EL (cell line): Measurements from ENCODE around the gene EEF1AKMT3.
"Not testable (repeated sequence)": the region's sequence is repeated elsewhere in the genome, so short reads cannot be mapped to it uniquely, and the experiment has no call there.

ENCODE experiments used
- DNase-seq: peaks from one replicate; pipeline ENCODE4 v3.0.0-alpha.2; 2016

EEF1AKMT3 gene

DNA sequence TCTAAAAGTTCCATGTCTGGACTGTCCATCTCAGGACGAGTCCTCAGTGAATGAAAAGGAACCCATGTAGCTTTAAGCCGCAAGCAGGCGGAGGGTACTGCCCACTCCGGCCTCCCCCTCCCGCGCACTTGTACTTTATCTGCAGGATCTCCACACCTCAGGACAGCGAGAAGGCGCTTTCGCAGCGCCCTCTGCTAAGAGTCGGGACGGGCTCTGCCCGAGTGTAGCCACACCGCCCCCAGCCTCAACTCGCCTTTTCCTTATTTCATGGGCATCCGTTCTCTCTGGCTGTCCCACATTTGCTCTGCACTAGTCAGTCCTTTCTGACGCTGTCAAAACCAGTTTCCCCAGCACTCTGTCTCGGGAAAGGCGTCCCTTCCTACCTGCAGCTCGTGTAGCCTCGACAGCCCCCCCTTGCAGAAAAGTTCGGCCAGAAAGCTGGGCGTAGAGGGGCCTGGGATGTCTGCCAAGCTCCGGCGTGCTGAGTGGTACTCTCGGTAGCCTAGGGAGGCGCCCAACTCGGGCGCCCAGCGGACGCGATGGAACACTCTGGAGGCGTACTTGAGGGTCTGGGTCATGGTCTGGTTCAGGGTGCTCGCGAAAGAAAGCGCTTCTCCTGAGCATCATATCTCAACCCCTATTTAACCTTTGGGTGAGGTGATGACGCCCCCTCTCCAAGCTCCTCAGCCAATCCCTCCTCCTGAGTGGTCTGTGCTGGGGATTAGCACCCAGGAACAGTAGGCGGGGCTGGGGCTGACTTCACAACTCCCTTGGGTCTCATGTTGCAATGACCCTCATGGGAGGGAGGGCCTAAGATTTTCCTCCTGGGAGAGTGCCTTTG, 5.7 kb upstream of the EEF1AKMT3 start, which contains the start of gene CYP27B1:
Gene CYP27B1, minus strand, starts transcription at position 615 of the 841 bp plus-strand sequence. Its CDS starts 37 bp downstream, at position 578.
- peak; percentile 71 for DNase-seq

DNA sequence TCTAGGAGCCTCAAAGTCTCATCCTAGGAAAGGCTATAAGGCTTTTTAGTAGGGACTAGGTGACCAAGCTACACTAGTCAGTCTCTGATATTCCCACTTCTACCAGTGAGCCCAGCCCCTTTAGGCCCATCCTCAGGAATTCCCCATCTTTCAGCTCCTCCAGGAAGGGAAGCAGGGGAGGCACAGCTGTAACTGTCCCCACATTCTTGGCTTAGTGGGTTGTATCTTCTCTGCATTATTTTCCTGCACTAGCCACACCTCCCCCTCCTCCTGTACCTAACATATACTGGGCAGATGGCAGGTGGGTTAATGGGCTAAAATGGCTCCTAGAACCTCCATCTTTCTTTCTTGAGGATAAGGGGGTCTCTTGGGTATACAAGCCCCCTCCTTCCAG, 5.1 kb upstream of the EEF1AKMT3 start:
- DNase-seq: no peak

DNA sequence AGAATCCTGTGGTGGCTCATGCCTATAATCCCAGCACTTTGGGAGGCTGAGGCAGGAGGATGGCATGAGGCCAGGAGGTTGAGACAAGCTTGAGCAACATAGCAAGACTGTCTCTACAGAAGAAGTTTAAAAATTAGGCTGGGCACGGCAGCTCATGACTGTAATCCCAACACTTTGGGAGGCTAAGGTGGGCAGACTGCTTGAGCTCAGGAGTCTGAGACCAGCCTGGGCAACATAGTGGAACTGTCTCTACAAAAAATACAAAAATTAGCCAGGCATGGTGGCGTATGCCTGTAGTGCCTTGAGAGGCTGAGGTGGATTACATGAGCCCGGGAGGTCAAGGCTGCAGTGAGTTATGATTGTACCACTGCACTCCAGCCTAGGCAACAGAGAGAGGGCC, 4.5 kb upstream of the EEF1AKMT3 start:
- DNase-seq: no peak

DNA sequence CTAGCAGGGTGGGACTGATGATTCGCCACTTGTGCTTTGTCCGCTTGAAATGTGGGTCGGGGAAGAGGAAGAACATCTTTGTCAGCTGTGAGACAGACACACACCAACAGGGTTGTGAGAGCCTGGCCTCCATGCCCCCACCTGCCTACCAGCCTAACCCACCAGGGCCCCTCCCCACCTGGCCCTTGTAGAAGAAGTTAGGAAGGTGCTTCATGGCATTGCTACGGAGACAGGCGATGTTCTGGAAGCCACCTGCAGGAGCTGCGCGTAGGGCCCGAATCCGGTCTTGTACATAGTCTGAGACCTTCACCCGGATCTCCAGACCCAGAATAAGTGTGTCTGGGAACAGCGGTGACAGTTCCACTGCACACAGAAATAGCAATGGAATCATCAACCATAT, 2.8 kb upstream of the EEF1AKMT3 start:
- no peak for DNase-seq

DNA sequence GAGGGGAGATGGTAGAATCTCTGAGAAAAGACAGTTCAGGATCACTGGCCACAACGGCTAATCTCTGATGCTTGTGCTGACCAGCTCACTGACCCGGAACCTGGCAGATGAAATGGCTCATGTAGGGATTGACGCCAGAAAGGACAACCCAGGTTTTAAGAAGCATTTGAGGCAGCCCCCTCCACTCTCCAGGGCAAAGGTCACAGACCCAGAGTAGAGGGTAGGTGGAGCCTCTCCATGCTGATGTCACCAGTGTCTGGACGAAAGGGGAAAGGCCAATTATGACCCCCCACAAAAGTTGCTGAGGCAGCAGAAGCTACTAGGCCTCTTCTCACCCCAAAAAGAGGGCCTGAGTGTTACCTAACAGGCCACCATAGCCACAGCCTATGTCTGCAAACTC, 1.7 kb upstream of the EEF1AKMT3 start:
- no peak for DNase-seq

DNA sequence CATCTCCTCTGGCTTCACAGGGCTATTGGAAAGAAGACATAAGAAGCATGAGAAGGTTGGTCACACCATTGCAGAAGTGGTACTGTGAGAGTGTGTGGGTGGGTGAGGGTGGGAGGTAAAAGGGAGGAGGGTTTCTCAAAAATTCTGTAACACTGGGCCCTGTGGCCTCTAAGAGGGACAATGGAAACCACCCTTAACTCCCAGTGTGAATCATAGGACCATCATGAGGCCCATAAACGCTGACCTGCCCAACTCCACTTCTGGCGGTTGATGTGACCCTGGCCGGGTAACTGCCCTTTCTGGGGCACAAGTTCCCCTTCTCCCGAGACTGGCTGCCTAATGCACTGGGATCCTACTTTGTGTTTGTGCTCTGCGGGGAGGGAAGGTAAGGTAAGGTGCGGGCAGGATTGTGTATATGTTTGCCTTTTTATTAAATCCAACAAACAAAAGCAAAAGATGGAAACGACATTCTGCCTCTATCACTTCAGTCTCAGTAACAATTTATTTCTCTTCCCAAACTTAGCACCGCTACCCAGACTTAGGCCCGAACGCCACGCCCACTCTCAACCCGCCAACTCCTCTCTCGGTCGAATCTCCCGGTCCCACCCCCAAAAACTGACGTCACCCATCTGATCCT, 1.1 kb upstream of the EEF1AKMT3 start:
- DNase-seq: peak; percentile 95

DNA sequence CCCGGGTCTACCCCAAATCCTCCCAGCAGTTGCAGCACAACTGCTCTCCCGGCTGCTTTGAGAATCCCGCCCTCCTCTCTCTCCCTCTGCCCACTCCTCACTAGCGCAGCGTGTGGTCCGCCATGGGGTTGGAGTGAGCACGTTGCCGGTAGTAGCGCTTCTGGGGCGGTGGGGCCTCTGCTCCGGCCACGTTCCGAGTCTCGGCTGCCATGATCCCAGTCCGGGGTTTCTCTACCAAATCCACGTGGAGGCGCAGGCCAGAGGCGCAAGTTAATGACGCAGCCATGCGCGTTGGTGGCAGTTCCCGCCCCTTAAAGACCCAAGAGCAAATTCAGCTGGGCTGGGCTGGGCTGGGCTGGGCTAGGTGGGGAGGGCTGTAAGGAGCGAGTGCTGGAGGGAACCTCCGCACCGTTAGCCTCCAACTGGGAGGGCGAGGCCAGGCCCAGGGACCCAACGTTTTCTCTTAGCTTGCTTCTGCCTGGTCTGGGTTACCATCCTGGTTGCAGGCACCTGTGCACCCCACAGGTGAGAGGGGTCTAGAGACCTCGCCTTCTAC, 463 bp upstream of the EEF1AKMT3 start, which contains the start of gene METTL1:
Gene METTL1, minus strand, starts transcription at position 233 of the 556 bp plus-strand sequence. Its CDS starts 22 bp downstream, at position 211.
- DNase-seq: peak; percentile 98

DNA sequence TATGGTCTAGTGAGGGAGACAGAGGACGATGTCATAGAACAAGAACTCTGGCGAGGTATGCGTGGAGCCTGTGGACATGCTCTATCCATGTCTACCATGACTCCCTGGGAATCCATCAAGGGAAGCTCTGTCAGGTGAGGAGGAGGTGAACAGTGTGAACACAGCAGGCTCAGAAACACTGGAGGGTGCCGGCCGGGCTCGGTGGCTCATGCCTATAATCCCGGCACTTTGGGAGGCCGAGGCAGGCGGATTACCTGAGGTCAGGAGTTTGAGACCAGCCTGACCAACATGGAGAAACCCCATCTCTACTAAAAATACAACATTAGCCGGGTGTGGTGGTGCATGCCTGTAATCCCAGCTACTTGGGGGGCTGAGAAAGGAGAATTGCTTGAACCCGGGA, 2.2 kb downstream of the EEF1AKMT3 start:
- DNase-seq: not testable (repeated sequence)

DNA sequence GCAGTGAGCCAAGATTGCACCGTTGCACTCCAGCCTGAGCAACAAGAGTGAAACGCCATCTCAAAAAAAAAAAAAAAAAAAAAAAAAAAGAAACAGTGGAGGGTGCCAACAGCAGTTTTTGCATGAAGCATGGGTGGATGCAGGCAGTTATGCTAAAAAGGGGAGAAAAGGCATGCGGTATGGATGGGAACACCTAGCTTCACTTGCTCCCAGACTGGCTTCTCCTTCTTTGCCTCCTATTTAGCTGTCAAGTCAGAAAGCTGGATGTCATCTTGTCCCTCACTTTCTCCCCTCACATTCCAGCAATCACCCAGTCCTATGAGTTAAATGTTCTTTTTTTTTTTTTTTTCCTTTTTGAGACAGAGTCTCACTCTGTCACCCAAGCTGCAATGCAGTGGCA, 2.6 kb downstream of the EEF1AKMT3 start:
- no peak for DNase-seq

DNA sequence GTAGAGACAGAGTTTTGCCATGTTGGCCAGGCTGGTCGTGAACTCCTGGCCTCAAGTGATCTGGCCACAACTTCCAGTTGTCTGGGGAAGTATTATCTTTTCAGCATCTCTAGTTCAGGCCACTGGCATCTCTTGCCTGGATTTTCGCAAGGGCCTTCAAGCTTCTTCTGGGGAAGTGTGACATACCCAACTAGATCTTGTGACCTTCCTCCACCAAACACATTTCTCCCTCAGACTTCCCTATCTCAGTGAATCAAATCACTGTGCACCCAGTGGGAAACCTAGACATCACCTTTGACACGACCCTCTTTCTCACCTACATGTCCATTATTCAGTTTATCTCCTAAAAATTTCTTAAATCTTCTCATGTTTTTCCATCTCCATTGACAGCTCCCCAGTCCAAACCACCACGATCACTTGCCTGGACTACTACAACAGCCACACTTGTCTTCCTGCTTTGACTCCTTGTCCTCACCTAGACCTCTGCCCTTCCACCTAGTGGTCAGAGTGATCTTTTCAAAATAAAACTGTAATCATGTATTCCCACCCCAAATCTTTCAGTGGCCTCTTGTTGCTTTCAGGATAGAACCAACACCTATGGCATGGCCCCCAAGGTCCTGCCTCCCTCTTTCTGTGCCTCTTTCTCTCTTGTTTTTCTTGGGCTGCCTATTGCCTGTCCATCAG, 3.3 kb downstream of the EEF1AKMT3 start:
- no peak for DNase-seq

DNA sequence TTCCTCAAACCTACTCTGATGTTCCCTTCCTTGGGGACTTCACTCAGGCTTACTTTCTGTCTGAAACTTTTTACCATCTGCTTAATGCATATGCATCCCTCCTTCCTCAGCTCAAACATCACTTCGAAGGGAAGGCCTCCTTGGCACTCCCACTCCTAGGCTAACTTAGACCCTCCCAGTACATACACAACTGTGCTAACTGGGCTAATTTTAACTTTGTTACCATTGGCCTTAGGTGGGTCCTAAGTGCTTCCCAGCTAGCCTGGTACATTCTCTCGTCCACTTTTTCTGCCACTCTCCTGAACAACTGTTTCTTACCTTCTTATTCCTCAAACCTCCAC, 3.8 kb downstream of the EEF1AKMT3 start:
- DNase-seq: no peak

DNA sequence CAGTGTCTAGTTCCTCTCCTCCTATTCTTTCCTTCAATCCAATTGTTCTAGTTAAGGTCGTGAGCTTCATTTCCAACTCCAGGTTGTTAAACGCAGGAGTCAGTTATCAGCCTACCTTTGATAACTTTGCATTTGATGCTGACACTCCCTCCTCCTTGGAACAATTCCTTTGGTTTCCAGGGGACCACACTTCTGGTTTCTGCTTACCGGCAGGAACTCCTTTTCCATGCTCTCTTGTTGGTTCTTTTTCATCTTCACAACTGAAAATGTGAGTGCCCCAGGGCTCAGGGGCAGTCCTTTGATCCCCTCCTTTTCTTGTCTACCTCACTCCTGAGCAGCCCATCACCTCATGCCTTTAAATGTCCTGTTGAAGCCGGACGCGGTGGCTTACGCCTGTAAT, 5.0 kb downstream of the EEF1AKMT3 start:
- no peak for DNase-seq

DNA sequence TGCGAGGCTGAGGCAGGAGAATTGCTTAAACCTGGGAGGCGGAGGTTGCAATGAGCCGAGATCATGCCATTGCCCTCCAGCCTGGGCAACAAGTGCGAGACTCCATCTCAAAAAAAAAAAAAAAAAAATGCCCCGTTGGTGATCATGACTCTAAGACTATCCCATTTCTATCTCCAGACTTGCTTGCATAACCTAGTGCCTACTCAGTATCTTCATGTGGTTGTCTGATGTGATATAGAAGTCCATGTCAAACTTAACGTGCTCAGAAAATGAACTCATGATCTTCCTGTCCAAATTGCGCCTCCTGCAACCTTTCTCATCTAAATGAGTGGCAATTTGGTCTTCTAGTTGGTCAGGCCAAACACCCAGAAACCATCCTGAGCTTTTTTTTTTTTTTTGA, 5.5 kb downstream of the EEF1AKMT3 start:
- no peak for DNase-seq

DNA sequence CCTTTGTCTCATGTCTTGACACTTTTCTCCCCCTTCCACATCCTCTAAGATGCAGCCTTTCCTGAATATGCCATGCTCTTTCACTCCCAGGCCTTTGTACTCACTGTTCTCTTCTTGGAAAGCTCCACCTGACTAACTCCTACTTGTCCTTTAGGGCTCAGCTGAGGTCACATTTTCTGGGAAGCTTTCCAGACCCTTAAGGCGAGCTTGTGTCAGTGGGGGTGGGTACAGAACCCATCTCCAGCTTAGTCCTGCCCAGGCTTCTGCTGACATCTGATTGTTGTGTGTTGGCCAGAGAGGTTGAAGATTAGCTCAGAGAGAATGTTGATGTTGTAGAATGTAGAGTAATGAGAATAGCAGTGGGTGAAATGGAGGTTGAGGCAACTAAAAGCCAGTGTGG, 7.3 kb downstream of the EEF1AKMT3 start:
- DNase-seq: peak; percentile 32

DNA sequence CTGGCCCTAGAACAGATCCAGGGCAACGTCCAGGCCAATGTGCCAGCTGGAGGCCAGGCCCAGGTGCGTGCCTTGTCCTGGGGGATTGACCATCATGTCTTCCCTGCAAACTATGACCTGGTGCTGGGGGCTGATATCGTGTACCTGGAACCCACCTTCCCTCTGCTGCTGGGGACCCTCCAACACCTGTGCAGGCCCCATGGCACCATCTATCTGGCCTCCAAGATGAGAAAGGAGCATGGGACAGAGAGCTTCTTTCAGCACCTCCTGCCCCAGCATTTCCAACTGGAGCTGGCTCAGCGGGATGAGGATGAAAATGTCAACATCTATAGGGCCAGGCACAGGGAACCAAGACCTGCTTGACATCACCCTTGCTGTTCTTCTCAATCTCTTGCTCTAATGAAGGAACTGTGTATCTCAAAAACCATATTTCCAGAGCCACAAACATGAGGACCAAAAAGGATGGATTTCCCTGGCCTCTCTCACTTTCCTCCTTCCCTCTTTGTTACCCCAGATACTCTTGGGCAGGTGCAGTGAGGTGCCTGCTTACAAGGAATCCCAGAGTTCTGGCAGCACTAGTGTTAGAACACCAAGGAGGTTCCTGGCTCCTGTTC, 8.0 kb downstream of the EEF1AKMT3 start:
- no peak for DNase-seq

DNA sequence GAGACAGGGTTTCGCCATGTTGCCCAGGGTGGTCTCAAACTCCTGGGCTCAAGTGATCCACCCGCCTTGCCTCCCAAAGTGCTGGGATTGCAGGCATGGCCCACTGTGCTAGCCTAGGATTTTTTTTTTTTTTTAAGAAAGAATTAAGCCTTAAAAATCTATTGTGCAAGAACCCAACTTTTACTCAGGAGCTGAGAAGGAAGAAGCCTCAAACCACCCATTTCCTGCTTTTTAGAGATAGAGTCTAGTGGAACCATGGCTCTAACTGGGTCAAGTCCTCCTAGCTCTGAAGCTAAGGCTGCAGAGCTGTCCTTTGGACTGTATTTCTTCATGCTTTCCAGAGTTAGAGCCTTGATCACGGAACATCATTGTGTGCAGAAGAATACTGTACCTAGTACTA, 8.8 kb downstream of the EEF1AKMT3 start:
- DNase-seq: no peak

DNA sequence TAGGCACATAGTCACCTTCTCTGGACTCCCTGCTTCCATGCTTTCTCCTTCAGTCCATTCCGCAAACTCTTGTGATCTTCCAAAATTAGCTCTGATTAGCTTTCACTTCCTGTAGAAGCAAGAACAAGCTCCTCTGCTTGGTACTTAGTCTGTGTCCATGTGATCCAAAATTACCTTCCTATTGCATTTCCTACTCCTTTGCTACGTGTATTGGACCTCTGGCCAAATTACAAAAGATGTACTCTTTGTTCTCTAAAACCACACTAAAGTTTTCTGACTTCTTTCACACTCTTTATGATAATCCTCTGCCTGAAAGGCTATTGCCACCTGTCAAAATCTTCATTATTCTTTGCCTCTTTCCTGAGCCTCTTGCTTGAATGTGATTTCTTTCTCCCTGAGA, 9.4 kb downstream of the EEF1AKMT3 start:
- DNase-seq: no peak

DNA sequence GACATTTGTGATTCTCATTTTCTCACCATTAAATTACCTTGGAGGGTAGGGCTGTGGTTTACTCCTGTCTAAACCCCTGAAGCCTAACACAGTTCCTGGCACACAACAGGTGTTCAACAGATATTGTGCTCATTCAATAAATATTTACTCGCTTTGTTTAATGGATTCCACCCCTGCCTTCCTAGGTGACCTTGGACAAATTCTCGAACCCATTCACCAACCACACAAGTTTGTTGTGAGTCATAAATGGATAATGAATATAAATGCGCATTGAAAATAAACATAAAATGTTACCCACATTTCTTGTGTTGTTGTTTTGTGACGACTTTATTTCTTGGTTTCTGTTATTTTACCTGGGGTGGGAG, 9.8 kb downstream of the EEF1AKMT3 start:
- no peak for DNase-seq

DNA sequence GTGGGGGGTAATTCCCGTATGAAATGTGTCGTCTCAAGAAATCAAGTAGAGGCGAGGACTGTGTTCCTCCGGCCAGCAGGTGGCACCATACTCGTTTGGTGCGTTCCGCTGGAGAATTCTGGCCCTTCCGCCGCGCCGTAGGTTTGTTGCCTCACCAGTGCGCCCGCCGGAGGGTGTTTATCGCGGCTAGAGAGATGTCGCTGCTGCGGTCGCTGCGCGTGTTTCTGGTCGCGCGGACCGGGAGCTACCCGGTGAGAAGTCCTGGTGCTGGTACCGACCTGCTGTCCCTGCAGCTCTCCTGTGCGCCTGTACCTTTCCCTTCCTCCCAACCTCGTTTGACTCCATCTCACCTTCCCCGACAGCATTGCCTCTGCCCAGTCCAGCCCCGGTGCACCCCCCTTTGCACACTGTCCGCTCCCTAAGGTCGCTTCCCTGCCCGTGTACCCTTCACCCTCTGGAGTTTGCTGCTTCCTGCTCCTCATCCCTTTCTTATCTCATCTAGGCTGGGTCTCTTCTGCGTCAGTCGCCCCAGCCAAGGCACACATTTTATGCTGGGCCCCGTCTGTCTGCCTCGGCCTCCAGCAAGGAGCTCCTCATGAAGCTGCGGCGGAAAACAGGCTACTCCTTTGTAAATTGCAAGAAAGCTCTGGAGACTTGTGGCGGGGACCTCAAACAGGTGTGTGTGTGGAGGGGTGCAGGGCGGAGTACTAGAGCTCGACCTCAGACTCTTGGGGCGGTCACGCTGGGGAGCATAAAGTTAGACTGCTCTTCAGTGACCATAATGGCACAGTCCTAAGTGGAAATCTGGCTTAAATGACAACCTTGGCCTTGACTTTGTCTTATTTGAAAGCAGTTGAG, 10.4 kb downstream of the EEF1AKMT3 start, which contains the start of gene TSFM:
Gene TSFM, plus strand, starts transcription at position 180 of the 858 bp plus-strand sequence. Its CDS starts 15 bp downstream, at position 195.
- DNase-seq: peak; percentile 92

DNA sequence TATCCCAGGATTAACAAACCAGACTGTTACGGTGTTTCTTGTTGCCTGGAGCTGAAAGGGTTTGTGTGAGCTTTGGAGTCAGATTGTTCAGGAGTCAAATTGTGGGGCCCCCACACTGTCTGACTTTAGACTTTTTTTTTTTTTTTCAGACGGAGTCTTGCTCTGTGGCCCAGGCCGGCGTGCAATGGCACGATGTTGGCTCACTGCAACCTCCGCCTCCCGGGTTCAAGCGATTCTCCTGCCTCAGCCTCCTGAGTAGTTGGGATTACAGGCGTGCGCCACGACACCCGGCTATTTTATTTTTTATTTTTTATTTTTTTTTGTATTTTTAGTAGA, 11.0 kb downstream of the EEF1AKMT3 start:
- DNase-seq: no peak

DNA sequence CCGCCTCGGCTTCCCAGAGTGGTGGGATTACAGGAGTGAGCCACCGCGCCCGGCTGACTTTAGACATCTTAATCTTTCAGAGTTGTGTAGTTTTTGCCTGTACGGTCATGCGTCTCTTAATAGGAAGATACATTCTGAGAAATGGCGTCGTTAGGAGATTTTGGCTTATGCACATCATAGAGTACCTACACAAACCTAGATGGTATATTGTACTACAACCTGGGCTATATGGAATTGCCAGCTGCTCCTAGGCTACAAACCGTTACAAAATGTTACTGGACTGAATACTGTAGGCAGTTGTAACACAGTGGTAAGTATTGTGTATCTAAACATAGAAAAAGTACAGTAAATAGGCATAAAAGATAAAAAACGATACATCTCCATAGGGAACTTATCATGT, 11.4 kb downstream of the EEF1AKMT3 start:
- no peak for DNase-seq

DNA sequence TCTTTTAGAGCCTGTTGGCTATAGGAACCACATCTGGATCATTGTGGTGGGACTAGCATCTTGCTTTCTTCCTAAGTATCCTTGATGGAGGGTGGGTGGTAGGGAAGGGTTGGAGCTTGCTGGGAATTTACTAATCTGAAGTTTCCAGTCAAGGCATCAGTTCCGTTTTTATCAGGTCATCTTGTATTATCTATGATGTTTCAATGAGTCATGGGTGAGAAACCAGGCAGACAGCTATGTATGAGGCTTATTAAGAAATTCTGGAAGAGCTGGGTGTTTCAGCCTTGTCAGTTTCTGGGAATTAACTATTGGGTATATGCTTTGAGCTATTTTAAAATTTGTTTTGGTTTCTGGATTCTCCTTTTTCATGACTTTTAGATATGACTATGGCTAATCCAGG, 21.5 kb downstream of the EEF1AKMT3 start:
- DNase-seq: peak; percentile 84
